ENCODE measurements around the gene GFER. TPM values are rescaled to one million over a fixed set of nuclear protein-coding genes. Genes with fewer than 3 reads are reported as not detected.
A peak's percentile ranks its signal among the peaks of the same experiment; 100 is the strongest.

GFER gene
- total and polyA plus RNA-seq, 9 of the 15 experiments (the other 6 are each of a cell fraction or from before 2014, with no cell fraction given): 4.3 to 53.7 (median 19.8) TPM

- TF ChIP-seq, protein P1, sequence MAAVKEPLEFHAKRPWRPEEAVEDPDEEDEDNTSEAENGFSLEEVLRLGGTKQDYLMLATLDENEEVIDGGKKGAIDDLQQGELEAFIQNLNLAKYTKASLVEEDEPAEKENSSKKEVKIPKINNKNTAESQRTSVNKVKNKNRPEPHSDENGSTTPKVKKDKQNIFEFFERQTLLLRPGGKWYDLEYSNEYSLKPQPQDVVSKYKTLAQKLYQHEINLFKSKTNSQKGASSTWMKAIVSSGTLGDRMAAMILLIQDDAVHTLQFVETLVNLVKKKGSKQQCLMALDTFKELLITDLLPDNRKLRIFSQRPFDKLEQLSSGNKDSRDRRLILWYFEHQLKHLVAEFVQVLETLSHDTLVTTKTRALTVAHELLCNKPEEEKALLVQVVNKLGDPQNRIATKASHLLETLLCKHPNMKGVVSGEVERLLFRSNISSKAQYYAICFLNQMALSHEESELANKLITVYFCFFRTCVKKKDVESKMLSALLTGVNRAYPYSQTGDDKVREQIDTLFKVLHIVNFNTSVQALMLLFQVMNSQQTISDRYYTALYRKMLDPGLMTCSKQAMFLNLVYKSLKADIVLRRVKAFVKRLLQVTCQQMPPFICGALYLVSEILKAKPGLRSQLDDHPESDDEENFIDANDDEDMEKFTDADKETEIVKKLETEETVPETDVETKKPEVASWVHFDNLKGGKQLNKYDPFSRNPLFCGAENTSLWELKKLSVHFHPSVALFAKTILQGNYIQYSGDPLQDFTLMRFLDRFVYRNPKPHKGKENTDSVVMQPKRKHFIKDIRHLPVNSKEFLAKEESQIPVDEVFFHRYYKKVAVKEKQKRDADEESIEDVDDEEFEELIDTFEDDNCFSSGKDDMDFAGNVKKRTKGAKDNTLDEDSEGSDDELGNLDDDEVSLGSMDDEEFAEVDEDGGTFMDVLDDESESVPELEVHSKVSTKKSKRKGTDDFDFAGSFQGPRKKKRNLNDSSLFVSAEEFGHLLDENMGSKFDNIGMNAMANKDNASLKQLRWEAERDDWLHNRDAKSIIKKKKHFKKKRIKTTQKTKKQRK (IDR thresholded peaks at IDR 0.05; ENCODE audit: borderline replicate concordance, low read depth, low read length): no peak
- TF ChIP-seq SMARCA4 (IDR thresholded peaks at IDR 0.05) (no peak), HBP1 (CRISPR knock-in tag; IDR thresholded peaks at IDR 0.05) (no peak), ZNF717 (CRISPR knock-in tag; IDR thresholded peaks at IDR 0.05) (no peak), IRF1 (CRISPR knock-in tag; IDR thresholded peaks at IDR 0.05; ENCODE audit: borderline replicate concordance) (no peak), YY1 (IDR thresholded peaks at IDR 0.05; ENCODE audit: borderline replicate concordance in 1 of 3, control insufficient read depth in 1 of 3, extremely low read depth in 1 of 3, insufficient read depth in 3 of 3, insufficient read length in 1 of 3, insufficient replicate concordance in 2 of 3, low read depth in 1 of 3, low read length in 2 of 3) (peak; percentile 90 to 99 (median 98)), KAT8 (IDR thresholded peaks at IDR 0.05; ENCODE audit: low read depth) (no peak), MCM3 (IDR thresholded peaks at IDR 0.05) (no peak), XRCC4 (IDR thresholded peaks at IDR 0.05; ENCODE audit: extremely low read depth, insufficient read depth, insufficient read length) (no peak), CBX1 (IDR thresholded peaks at IDR 0.05; ENCODE audit: low read depth) (peak; percentile 40; the same call in 1 of the 2 replicates), HMBOX1 (IDR thresholded peaks at IDR 0.05) (no peak), PCBP1 (IDR thresholded peaks at IDR 0.05; ENCODE audit: low read depth, low read length, poor library complexity, severe bottlenecking) (peak; percentile 80), ZNF551 (CRISPR knock-in tag; IDR thresholded peaks at IDR 0.05) (no peak), TGIF2 (CRISPR knock-in tag; IDR thresholded peaks at IDR 0.05) (no peak; the same call in 1 of the 2 replicates), NUFIP1 (IDR thresholded peaks at IDR 0.05; ENCODE audit: partially characterized antibody) (no peak), SRSF1 (IDR thresholded peaks at IDR 0.05; ENCODE audit: low read depth, low read length) (peak; percentile 52; the same call in 1 of the 2 replicates), TBP (optimal IDR thresholded peaks at IDR 0.05; ENCODE audit: low read depth, low read length) (peak; percentile 72)
- TF ChIP-seq, protein P2, sequence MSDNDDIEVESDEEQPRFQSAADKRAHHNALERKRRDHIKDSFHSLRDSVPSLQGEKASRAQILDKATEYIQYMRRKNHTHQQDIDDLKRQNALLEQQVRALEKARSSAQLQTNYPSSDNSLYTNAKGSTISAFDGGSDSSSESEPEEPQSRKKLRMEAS (CRISPR knock-in tag; IDR thresholded peaks at IDR 0.05): peak; percentile 65
- TF ChIP-seq, protein P3, sequence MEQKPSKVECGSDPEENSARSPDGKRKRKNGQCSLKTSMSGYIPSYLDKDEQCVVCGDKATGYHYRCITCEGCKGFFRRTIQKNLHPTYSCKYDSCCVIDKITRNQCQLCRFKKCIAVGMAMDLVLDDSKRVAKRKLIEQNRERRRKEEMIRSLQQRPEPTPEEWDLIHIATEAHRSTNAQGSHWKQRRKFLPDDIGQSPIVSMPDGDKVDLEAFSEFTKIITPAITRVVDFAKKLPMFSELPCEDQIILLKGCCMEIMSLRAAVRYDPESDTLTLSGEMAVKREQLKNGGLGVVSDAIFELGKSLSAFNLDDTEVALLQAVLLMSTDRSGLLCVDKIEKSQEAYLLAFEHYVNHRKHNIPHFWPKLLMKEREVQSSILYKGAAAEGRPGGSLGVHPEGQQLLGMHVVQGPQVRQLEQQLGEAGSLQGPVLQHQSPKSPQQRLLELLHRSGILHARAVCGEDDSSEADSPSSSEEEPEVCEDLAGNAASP (IDR thresholded peaks at IDR 0.05): no peak
These were observed at the start of gene GFER (continued) for GRCh38 chr16:1983544-1984346.
